ENCODE measurements around the gene SEMA6C.
"Not testable (repeated sequence)": the region's sequence is repeated elsewhere in the genome, so short reads cannot be mapped to it uniquely, and the experiment has no call there.

SEMA6C gene

GRCh38 chr1:151146412-151147131 is at the start of gene SEMA6C:
SEMA6C (minus strand) TSS chr1:151146631; CDS start chr1:151142621, 4,010 bp downstream.
- DNase-seq, result peak; percentile 96

GRCh38 chr1:151194894-151195594 is 48.6 kb upstream of the SEMA6C start:
- DNase-seq, result not testable (repeated sequence)

- DNase-seq, result no peak
These were observed 47.4 kb upstream of the SEMA6C start for GRCh38 chr1:151193856-151194255.

GRCh38 chr1:151193304-151193703 is 46.9 kb upstream of the SEMA6C start:
- no peak for DNase-seq

- DNase-seq, result no peak
These were observed 45.6 kb upstream of the SEMA6C start for GRCh38 chr1:151192047-151192446.

GRCh38 chr1:151189637-151190445 is 43.4 kb upstream of the SEMA6C start, which contains the start of gene VPS72:
VPS72 (minus strand) TSS chr1:151190197; CDS start chr1:151190121, 76 bp downstream.
- DNase-seq, result peak; percentile 93

GRCh38 chr1:151188667-151189066 is 42.2 kb upstream of the SEMA6C start:
- not testable (repeated sequence) for DNase-seq

- no peak for DNase-seq
These were observed 40.8 kb upstream of the SEMA6C start for GRCh38 chr1:151187205-151187604.

GRCh38 chr1:151184211-151184610 is 37.8 kb upstream of the SEMA6C start:
- no peak for DNase-seq

GRCh38 chr1:151176514-151177045 is 30.1 kb upstream of the SEMA6C start:
- no peak for DNase-seq

- DNase-seq, result no peak
These were observed 29.4 kb upstream of the SEMA6C start, which contains the start of gene TMOD4 for GRCh38 chr1:151175863-151176262. TMOD4 (minus strand) TSS chr1:151175981; CDS start chr1:151174875, 1,106 bp downstream.

GRCh38 chr1:151175041-151175741 is 28.8 kb upstream of the SEMA6C start:
- peak; percentile 73 for DNase-seq

- DNase-seq, result no peak
These were observed 24.8 kb upstream of the SEMA6C start for GRCh38 chr1:151171190-151171589.

- no peak for DNase-seq
These were observed 20.7 kb upstream of the SEMA6C start for GRCh38 chr1:151167116-151167515.

GRCh38 chr1:151166505-151166956 is 20.1 kb upstream of the SEMA6C start:
- no peak for DNase-seq

- peak; percentile 99 for DNase-seq
These were observed 19.5 kb upstream of the SEMA6C start, which contains the start of the genes LYSMD1 and SCNM1 for GRCh38 chr1:151165738-151166504. LYSMD1 (minus strand) TSS chr1:151165902; CDS start chr1:151165258, 644 bp downstream. SCNM1 (plus strand) TSS chr1:151166144; CDS start chr1:151166153, 9 bp downstream.

- peak; percentile 71 for DNase-seq
These were observed 18.9 kb upstream of the SEMA6C start for GRCh38 chr1:151165281-151165737.

GRCh38 chr1:151164732-151165280 is 18.4 kb upstream of the SEMA6C start:
- no peak for DNase-seq

GRCh38 chr1:151159373-151159772 is 12.9 kb upstream of the SEMA6C start:
- no peak for DNase-seq

- no peak for DNase-seq
These were observed 12.4 kb upstream of the SEMA6C start for GRCh38 chr1:151158751-151159251.

Data from femur (tissue), 1 donor.